ENCODE measurements around the gene ZP2.
"Not testable (repeated sequence)": the region's sequence is repeated elsewhere in the genome, so short reads cannot be mapped to it uniquely, and the experiment has no call there.

ZP2 gene

DNA sequence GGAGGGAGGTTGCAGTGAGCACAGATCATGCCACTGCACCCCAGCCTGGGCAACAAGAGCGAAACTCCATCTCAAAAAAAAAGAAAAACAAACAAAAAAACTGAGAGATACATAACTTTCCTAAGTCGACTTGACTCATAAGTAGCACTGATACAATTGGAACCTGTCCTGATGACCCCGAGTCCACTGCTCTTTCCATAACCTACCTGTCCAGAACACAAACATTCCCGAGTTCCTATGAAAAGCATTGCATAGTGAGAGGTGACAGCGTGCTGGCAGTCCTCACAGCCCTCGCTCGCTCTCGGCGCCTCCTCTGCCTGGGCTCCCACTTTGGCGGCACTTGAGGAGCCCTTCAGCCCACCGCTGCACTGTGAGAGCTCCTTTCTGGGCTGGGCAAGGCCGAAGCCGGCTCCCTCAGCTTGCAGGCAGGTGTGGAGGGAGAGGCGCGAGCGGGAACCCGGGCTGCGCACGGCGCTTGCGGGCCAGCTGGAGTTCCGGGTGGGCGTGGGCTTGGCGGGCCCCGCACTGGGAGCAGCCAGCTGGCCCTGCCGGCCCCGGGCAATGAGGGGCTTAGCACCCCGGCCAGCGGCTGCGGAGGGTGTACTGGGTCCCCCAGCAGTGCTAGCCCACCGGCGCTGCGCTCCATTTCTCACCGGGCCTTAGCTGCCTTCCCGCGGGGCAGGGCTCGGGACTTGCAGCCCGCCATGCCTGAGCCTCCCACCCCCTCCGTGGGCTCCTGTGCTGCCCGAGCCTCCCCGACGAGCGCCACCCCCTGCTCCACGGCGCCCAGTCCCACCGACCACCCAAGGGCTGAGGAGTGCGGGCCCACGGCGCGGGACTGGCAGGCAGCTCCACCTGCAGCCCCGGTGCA lies 59.0 kb downstream of the ZP2 start:
- not testable (repeated sequence) for H4K91ac ChIP-seq (ENCODE audit: low read length); H4K8ac ChIP-seq (ENCODE audit: low read length)
- 38% methylated on average over 46 of the region's 51 CpGs for WGBS

GRCh38 chr16:21150375-21151001 lies 60.9 kb downstream of the ZP2 start, which contains the start of gene DNAH3:
Gene DNAH3, minus strand, starts transcription at chr16:21150846. Its CDS starts 527 bp downstream, at chr16:21150319.
- Histone ChIP-seq H3K4ac (ENCODE audit: low read depth in 1 of 2, low read length in 2 of 2) (no peak within 1 kb of the TSS), H3K14ac (ENCODE audit: low read length in 2 of 2) (no peak within 1 kb of the TSS), H2AFZ (ENCODE audit: low read depth, low read length) (no peak within 1 kb of the TSS), H3K79me1 (replicated peaks; ENCODE audit: low read length, poor library complexity, severe bottlenecking) (no peaks in the 10 kb centered on the region), H2BK5ac (ENCODE audit: low read depth, low read length, poor library complexity, severe bottlenecking) (no peak within 1 kb of the TSS), H4K91ac (ENCODE audit: low read length) (no peak within 1 kb of the TSS), H2BK15ac (ENCODE audit: low read depth, poor library complexity, severe bottlenecking) (no peak within 1 kb of the TSS), H3K18ac (ENCODE audit: low read depth in 1 of 2, low read length in 2 of 2) (no peak within 1 kb of the TSS), H3K9ac (ENCODE audit: low read length) (no peak within 1 kb of the TSS), H3K4me2 (ENCODE audit: low read length, poor library complexity, severe bottlenecking) (no peak within 1 kb of the TSS), H3K4me3 (ENCODE audit: insufficient read depth in 1 of 2, low read depth in 1 of 2, low read length in 2 of 2) (no peak within 1 kb of the TSS), H3K27me3 (ENCODE audit: control insufficient read depth in 1 of 2, insufficient read depth in 1 of 2, low read length in 2 of 2) (peaks cover 4 to 10% of the 10 kb centered on the region in 2 experiments), H3K4me1 (ENCODE audit: control insufficient read depth, insufficient read depth, low read depth, low read length) (peaks cover 3% of the 10 kb centered on the region), H3K36me3 (ENCODE audit: control insufficient read depth in 1 of 2, insufficient read depth in 2 of 2, low read depth in 1 of 2, low read length in 2 of 2) (no peaks in the 10 kb centered on the region), H3K27ac (ENCODE audit: low read length, poor library complexity, severe bottlenecking) (peak within 1 kb of the TSS; percentile 27), H2BK120ac (ENCODE audit: low read depth, low read length) (no peak within 1 kb of the TSS), H3K23ac (ENCODE audit: low read length in 2 of 2) (no peak within 1 kb of the TSS), H2BK12ac (ENCODE audit: low read length in 2 of 2) (no peak within 1 kb of the TSS), H3K9me3 (ENCODE audit: control insufficient read depth, low read length) (no peaks in the 10 kb centered on the region), H2AK5ac (ENCODE audit: low read length, severe bottlenecking) (no peak within 1 kb of the TSS), H4K8ac (ENCODE audit: low read length) (no peak within 1 kb of the TSS)
- no peak for DNase-seq
- WGBS, result 87% methylated on average over 8 of the region's 8 CpGs

More for the DNA sequence above, 59.0 kb downstream of the ZP2 start:
- H2BK5ac ChIP-seq (ENCODE audit: low read depth, low read length, poor library complexity, severe bottlenecking); H2BK120ac ChIP-seq (ENCODE audit: low read depth, low read length); H3K27me3 ChIP-seq (ENCODE audit: control insufficient read depth in 1 of 2, insufficient read depth in 1 of 2, low read length in 2 of 2); H3K9ac ChIP-seq (ENCODE audit: low read length); H2BK12ac ChIP-seq (ENCODE audit: low read length in 2 of 2); H2BK15ac ChIP-seq (ENCODE audit: low read depth, poor library complexity, severe bottlenecking); H3K4me1 ChIP-seq (ENCODE audit: control insufficient read depth, insufficient read depth, low read depth, low read length); H3K9me3 ChIP-seq (ENCODE audit: control insufficient read depth, low read length); DNase-seq; H2AK5ac ChIP-seq (ENCODE audit: low read length, severe bottlenecking); H3K27ac ChIP-seq (ENCODE audit: low read length, poor library complexity, severe bottlenecking); H3K18ac ChIP-seq (ENCODE audit: low read depth in 1 of 2, low read length in 2 of 2); H3K14ac ChIP-seq (ENCODE audit: low read length in 2 of 2); H3K36me3 ChIP-seq (ENCODE audit: control insufficient read depth in 1 of 2, insufficient read depth in 2 of 2, low read depth in 1 of 2, low read length in 2 of 2); H3K4me3 ChIP-seq (ENCODE audit: insufficient read depth in 1 of 2, low read depth in 1 of 2, low read length in 2 of 2); H3K79me1 ChIP-seq (replicated peaks; ENCODE audit: low read length, poor library complexity, severe bottlenecking); H3K4ac ChIP-seq (ENCODE audit: low read depth in 1 of 2, low read length in 2 of 2); H2AFZ ChIP-seq (ENCODE audit: low read depth, low read length); H3K23ac ChIP-seq (ENCODE audit: low read length in 2 of 2): not testable (repeated sequence)
- H3K4me2 ChIP-seq (ENCODE audit: low read length, poor library complexity, severe bottlenecking), result peak overlapping the region; percentile 38

All from mesenchymal stem cell (in vitro differentiated cells and primary cell).